Muscle of leg (tissue), 11 donors: ENCODE data around the gene HEPACAM. TPM values are rescaled to one million over a fixed set of nuclear protein-coding genes. Genes with fewer than 3 reads are reported as not detected.

Experiments
- DNase-seq: peaks from one replicate; pipeline ENCODE4 v3.0.0; 2013
- H3K27ac ChIP-seq: one replicate; pipeline ENCODE4 v1.5.1; 2013; ENCODE audit warnings: mild to moderate bottlenecking, low read length, control low read depth
- H3K27me3 ChIP-seq: one replicate; pipeline ENCODE4 v1.6.1; 2013; ENCODE audit warnings: low read length; ENCODE audit not compliant: control insufficient read depth, insufficient read depth
- H3K36me3 ChIP-seq: one replicate; pipeline ENCODE4 v1.6.1; 2013; ENCODE audit warnings: low read length; ENCODE audit not compliant: control insufficient read depth, insufficient read depth
- H3K4me1 ChIP-seq: one replicate; pipeline ENCODE4 v1.6.1; 2013; ENCODE audit warnings: low read length; ENCODE audit not compliant: control insufficient read depth, insufficient read depth
- H3K4me3 ChIP-seq: one replicate; pipeline ENCODE4 v1.5.1; 2013; ENCODE audit warnings: low read length, control low read depth
- H3K9me3 ChIP-seq: replicated peaks from 2 replicates; pipeline ENCODE4 v1.6.1; 2013; ENCODE audit warnings: low read depth, low read length; ENCODE audit not compliant: control insufficient read depth
- WGBS: methylation state at CpG from one replicate; pipeline ENCODE4 v1.1.5; 2013; ENCODE audit warnings: missing lambda C conversion rate; ENCODE audit not compliant: insufficient coverage; 5-methylcytosine and 5-hydroxymethylcytosine counted together
- polyA plus RNA-seq, 8 donors: library from polyadenylated mRNA; unstranded; fragments of 120-200 nt; gene quantifications; one replicate each; pipeline versions ENCODE4 v1.2.1 to v1.2.3, GENCODE V29; 2013; ENCODE audit warnings: inconsistent platforms in 1 of 8, low replicate concordance in 1 of 8; ENCODE audit not compliant: insufficient read length in 8 of 8, insufficient read depth in 1 of 8
- total RNA-seq: library from RNA; stranded (reverse); fragments of 120-200 nt; gene quantifications from one replicate; pipeline ENCODE4 v1.2.4, GENCODE V29; 2013

Gene HEPACAM
- total and polyA plus RNA-seq, 9 donors = under 0.01 to 0.49 (median 0.15) TPM; not detected in 1

GRCh38 chr11:124899383-124900145 is 36.3 kb downstream of the HEPACAM start:
- Histone ChIP-seq H3K4me3 (no peak overlapping the region), H3K27me3 (no peaks in the 10 kb centered on the region), H3K27ac (peak overlapping the region; percentile 92), H3K36me3 (peaks cover 7% of the 10 kb centered on the region), H3K9me3 (no peaks in the 10 kb centered on the region), H3K4me1 (peaks cover 65% of the 10 kb centered on the region)
- no peak for DNase-seq
- WGBS = 61% methylated on average over 5 of the region's 6 CpGs

- Histone ChIP-seq H3K4me1 (peaks cover 70% of the 10 kb centered on the region), H3K27ac (peak overlapping the region; percentile 92), H3K9me3 (no peaks in the 10 kb centered on the region), H3K36me3 (peaks cover 9% of the 10 kb centered on the region), H3K4me3 (no peak overlapping the region), H3K27me3 (no peaks in the 10 kb centered on the region)
- DNase-seq = peak; percentile 84
- 13% methylated on average over 5 of the region's 5 CpGs for WGBS
Measured at GRCh38 chr11:124898711-124899110, 37.1 kb downstream of the HEPACAM start.

- Histone ChIP-seq H3K27ac (peak overlapping the region; percentile 92), H3K27me3 (no peaks in the 10 kb centered on the region), H3K4me1 (peaks cover 75% of the 10 kb centered on the region), H3K4me3 (no peak overlapping the region), H3K36me3 (peaks cover 12% of the 10 kb centered on the region), H3K9me3 (no peaks in the 10 kb centered on the region)
- no peak for DNase-seq
- WGBS = no CpG with 5 or more reads among the region's 3 CpGs
Measured at GRCh38 chr11:124898263-124898680, 37.6 kb downstream of the HEPACAM start.

GRCh38 chr11:124897674-124898262 is 38.1 kb downstream of the HEPACAM start, which contains the start of gene ROBO4:
ROBO4 (minus strand) TSS chr11:124897865; CDS start chr11:124897795, 70 bp downstream.
- H3K4me3 ChIP-seq = peak within 1 kb of the TSS; percentile 39
- peaks cover 80% of the 10 kb centered on the region for H3K4me1 ChIP-seq
- H3K36me3 ChIP-seq = peaks cover 14% of the 10 kb centered on the region
- no peaks in the 10 kb centered on the region for H3K9me3 ChIP-seq
- DNase-seq = peak; percentile 61
- H3K27ac ChIP-seq = peak within 1 kb of the TSS; percentile 92
- 46% methylated on average over 8 of the region's 12 CpGs for WGBS
- peaks cover under 1% of the 10 kb centered on the region for H3K27me3 ChIP-seq

- DNase-seq = peak; percentile 82
- no peaks in the 10 kb centered on the region for H3K9me3 ChIP-seq
- WGBS = 38% methylated on average over 4 of the region's 9 CpGs
- peak overlapping the region; percentile 39 for H3K4me3 ChIP-seq
- H3K27ac ChIP-seq = peak overlapping the region; percentile 92
- H3K27me3 ChIP-seq = peaks cover 2% of the 10 kb centered on the region
- peaks cover 88% of the 10 kb centered on the region for H3K4me1 ChIP-seq
- H3K36me3 ChIP-seq = peaks cover 14% of the 10 kb centered on the region
Measured at GRCh38 chr11:124896821-124897391, 38.9 kb downstream of the HEPACAM start.

- DNase-seq = no peak
- Histone ChIP-seq H3K4me3 (peak overlapping the region; percentile 39), H3K9me3 (no peaks in the 10 kb centered on the region), H3K27me3 (peaks cover 2% of the 10 kb centered on the region), H3K36me3 (peaks cover 14% of the 10 kb centered on the region), H3K4me1 (peaks cover 95% of the 10 kb centered on the region), H3K27ac (peak overlapping the region; percentile 92)
- 91% methylated on average over 5 of the region's 16 CpGs for WGBS
Measured at GRCh38 chr11:124896071-124896750, 39.6 kb downstream of the HEPACAM start.

- Histone ChIP-seq H3K27ac (peak overlapping the region; percentile 20), H3K4me1 (peaks cover 95% of the 10 kb centered on the region), H3K36me3 (peaks cover 16% of the 10 kb centered on the region), H3K9me3 (no peaks in the 10 kb centered on the region), H3K27me3 (peaks cover 2% of the 10 kb centered on the region), H3K4me3 (peak overlapping the region; percentile 39)
- 62% methylated on average over 15 of the region's 20 CpGs for WGBS
- no peak for DNase-seq
Measured at GRCh38 chr11:124895471-124895971, 40.3 kb downstream of the HEPACAM start.

GRCh38 chr11:124894606-124895430 is 41.0 kb downstream of the HEPACAM start:
- DNase-seq = no peak
- H3K4me1 ChIP-seq = peaks cover 93% of the 10 kb centered on the region
- H3K27me3 ChIP-seq = peaks cover 2% of the 10 kb centered on the region
- 83% methylated on average over 2 of the region's 4 CpGs for WGBS
- H3K4me3 ChIP-seq = peak overlapping the region; percentile 39
- peaks cover 16% of the 10 kb centered on the region for H3K36me3 ChIP-seq
- H3K27ac ChIP-seq = no peak overlapping the region
- no peaks in the 10 kb centered on the region for H3K9me3 ChIP-seq

GRCh38 chr11:124893781-124894401 is 42.0 kb downstream of the HEPACAM start:
- Histone ChIP-seq H3K4me1 (peaks cover 87% of the 10 kb centered on the region), H3K4me3 (no peak overlapping the region), H3K27me3 (peaks cover 2% of the 10 kb centered on the region), H3K9me3 (no peaks in the 10 kb centered on the region), H3K36me3 (peaks cover 16% of the 10 kb centered on the region), H3K27ac (no peak overlapping the region)
- WGBS = 85% methylated on average over 14 of the region's 14 CpGs
- DNase-seq = no peak
